ENCODE results near the gene ADAMTS16. TPM values are rescaled to one million over a fixed set of nuclear protein-coding genes. Genes with fewer than 3 reads are reported as not detected.

Gene ADAMTS16
- total RNA-seq, 3 donors from 2014 or later = 0.15 to 1.3 (median 0.33) TPM

DNA sequence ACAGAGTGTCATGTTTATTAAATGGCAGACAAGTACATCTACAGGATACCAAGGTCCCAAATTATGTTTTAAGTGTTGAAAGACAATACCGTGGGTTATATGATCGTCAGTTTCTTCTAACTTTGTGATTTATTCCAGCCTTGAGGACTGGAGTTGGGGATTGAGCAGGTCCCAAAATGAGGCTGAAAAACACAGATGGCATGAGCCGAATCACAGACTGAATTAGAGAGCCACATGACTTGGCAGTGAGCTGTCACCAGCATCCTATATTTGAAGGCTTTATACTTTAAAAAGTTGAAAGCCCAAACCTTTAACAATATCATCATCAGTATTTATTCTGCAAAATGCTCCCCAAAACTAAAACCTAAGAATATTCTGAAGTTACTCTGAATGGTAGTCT lies 79.4 kb downstream of the ADAMTS16 start:
- H3K4me1 ChIP-seq = no peaks in the 10 kb centered on the region
- no peaks in the 10 kb centered on the region for H3K27me3 ChIP-seq
- H3K36me3 ChIP-seq = no peaks in the 10 kb centered on the region
- intact Hi-C loops (cut with DNase I; ENCODE audit: low total_unique reads) = loop anchor here (5.0 kb wide), 1 partner anchor 33 kb away; no protein-coding TSS in a partner anchor
- H3K4me3 ChIP-seq = no peak overlapping the region
- no peak overlapping the region for H3K27ac ChIP-seq
- H3K9me3 ChIP-seq = no peaks in the 10 kb centered on the region
- TF ChIP-seq POLR2AphosphoS5 (IDR thresholded peaks at IDR 0.05) (no peak), POLR2A (IDR thresholded peaks at IDR 0.05) (no peak)
- TF ChIP-seq, protein P1, sequence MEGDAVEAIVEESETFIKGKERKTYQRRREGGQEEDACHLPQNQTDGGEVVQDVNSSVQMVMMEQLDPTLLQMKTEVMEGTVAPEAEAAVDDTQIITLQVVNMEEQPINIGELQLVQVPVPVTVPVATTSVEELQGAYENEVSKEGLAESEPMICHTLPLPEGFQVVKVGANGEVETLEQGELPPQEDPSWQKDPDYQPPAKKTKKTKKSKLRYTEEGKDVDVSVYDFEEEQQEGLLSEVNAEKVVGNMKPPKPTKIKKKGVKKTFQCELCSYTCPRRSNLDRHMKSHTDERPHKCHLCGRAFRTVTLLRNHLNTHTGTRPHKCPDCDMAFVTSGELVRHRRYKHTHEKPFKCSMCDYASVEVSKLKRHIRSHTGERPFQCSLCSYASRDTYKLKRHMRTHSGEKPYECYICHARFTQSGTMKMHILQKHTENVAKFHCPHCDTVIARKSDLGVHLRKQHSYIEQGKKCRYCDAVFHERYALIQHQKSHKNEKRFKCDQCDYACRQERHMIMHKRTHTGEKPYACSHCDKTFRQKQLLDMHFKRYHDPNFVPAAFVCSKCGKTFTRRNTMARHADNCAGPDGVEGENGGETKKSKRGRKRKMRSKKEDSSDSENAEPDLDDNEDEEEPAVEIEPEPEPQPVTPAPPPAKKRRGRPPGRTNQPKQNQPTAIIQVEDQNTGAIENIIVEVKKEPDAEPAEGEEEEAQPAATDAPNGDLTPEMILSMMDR (IDR thresholded peaks at IDR 0.05) = no peak
- no peak for DNase-seq (ENCODE audit: low spot score in 2 of 2)

DNA sequence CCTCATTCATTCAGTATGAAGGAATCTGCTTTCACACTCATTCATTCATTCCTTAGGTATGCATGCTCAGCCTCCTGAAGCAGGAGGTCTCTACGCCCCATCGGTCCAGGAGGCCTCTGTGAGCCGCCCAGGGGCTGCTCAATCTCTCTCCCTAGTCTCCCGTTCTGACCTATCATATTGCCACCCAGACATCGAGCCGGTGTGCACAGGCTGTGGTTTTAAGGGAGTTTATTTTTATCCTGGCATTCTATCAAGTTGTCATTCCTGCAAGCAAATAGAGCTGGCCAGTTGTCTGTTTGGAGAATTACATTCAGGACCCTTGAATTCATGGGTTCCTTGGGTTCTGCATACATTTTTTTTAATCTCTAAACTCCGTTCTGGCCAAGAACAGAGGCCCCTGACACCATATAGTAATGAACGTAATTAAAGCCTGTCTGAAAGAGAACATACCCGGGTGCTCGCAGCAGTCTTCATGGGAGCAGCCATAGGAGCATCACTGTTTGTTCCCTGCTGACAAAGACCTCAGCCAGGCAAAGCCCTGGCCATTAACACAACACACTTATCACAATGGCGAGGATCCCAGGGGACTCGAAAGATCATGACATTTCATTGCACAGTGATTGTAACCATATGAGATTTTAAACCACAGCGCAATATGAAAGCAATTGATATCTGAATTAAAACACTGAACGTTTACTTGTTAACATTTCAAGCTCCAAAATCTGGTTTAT lies 80.9 kb downstream of the ADAMTS16 start:
- H3K4me1 ChIP-seq = no peaks in the 10 kb centered on the region
- no peaks in the 10 kb centered on the region for H3K27me3 ChIP-seq
- no peak overlapping the region for H3K4me3 ChIP-seq
- no peaks in the 10 kb centered on the region for H3K9me3 ChIP-seq
- intact Hi-C loops (cut with DNase I; ENCODE audit: low total_unique reads) = no loop called here
- no peak for DNase-seq (ENCODE audit: low spot score in 2 of 2)
- no peak overlapping the region for H3K27ac ChIP-seq
- TF ChIP-seq, protein P1 (IDR thresholded peaks at IDR 0.05) = no peak
- TF ChIP-seq POLR2AphosphoS5 (IDR thresholded peaks at IDR 0.05) (no peak), POLR2A (IDR thresholded peaks at IDR 0.05) (no peak)
- no peaks in the 10 kb centered on the region for H3K36me3 ChIP-seq

DNA sequence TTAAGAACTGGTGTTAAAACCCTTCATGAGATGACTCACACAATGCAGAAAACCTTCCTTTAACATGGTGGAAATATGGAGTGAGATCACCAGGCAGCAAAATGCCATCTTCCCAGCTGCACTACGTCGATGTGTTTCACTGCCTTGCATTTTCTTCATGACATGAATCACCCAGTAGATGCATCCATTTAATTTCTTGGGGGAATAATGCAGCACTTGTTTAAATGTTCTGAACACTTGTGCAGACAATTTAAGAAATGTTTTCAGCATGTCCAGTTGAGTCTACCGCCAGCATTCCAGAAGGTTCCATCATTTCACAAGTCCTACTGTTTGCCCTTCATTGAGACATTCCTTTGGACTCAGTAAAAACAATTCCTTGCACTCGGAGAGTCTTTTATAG lies 81.6 kb downstream of the ADAMTS16 start:
- TF ChIP-seq, protein P1 (IDR thresholded peaks at IDR 0.05) = no peak
- no peak for TF ChIP-seq POLR2A (IDR thresholded peaks at IDR 0.05)
- no peak for TF ChIP-seq POLR2AphosphoS5 (IDR thresholded peaks at IDR 0.05)
- Histone ChIP-seq H3K4me1 (no peaks in the 10 kb centered on the region), H3K27ac (no peak overlapping the region)

DNA sequence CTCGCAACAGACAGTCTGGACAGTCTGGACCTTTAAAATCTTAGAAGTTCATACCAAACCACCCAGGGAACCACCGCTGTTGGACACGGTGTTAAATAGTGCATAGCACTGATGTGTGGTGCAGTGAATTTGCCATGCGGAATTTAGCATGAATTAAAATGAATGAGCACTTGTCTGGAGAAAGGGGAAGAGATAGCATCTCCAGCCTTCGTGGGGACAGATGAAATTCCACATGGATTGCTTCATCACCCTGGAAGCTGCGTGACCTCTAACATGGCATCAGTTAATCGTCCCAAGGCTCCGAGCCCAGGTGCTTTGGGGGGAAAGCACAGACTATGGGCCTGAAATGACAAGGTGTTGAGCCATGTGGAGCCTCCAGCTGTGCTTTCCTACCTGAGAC lies 91.4 kb downstream of the ADAMTS16 start:
- Histone ChIP-seq H3K27me3 (no peaks in the 10 kb centered on the region), H3K4me1 (no peaks in the 10 kb centered on the region), H3K4me3 (no peak overlapping the region), H3K27ac (no peak overlapping the region), H3K36me3 (no peaks in the 10 kb centered on the region), H3K9me3 (no peaks in the 10 kb centered on the region)
- TF ChIP-seq POLR2AphosphoS5 (IDR thresholded peaks at IDR 0.05) = no peak
- TF ChIP-seq, protein P1 (IDR thresholded peaks at IDR 0.05) = no peak
- no peak for TF ChIP-seq POLR2A (IDR thresholded peaks at IDR 0.05)
- intact Hi-C loops (cut with DNase I; ENCODE audit: low total_unique reads) = no loop called here
- no peak for DNase-seq (ENCODE audit: low spot score in 2 of 2)

More for the DNA sequence above, 81.6 kb downstream of the ADAMTS16 start:
- Histone ChIP-seq H3K9me3 (no peaks in the 10 kb centered on the region), H3K4me3 (no peak overlapping the region), H3K36me3 (no peaks in the 10 kb centered on the region), H3K27me3 (no peaks in the 10 kb centered on the region)
- no peak for DNase-seq (ENCODE audit: low spot score in 2 of 2)
- intact Hi-C loops (cut with DNase I; ENCODE audit: low total_unique reads) = no loop called here

DNA sequence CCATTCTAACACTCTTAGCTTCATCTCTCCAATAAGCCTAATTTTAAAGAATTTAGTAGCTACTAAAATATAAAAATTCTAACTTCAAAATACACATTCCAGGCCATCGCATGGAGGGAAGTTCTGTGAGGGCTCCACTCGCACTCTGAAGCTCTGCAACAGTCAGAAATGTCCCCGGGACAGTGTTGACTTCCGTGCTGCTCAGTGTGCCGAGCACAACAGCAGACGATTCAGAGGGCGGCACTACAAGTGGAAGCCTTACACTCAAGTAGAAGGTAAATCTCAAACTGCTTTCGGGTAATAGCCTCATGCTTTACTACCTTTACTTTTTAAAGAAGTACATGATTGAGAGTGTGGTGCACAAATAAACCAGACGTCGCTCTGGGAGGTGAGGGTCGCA lies 94.8 kb downstream of the ADAMTS16 start:
- Histone ChIP-seq H3K27me3 (no peaks in the 10 kb centered on the region), H3K4me1 (no peaks in the 10 kb centered on the region), H3K9me3 (no peaks in the 10 kb centered on the region), H3K27ac (no peak overlapping the region), H3K4me3 (no peak overlapping the region), H3K36me3 (no peaks in the 10 kb centered on the region)
- intact Hi-C loops (cut with DNase I; ENCODE audit: low total_unique reads) = no loop called here
- no peak for DNase-seq (ENCODE audit: low spot score in 2 of 2)
- TF ChIP-seq, protein P1 (IDR thresholded peaks at IDR 0.05) = no peak
- TF ChIP-seq POLR2AphosphoS5 (IDR thresholded peaks at IDR 0.05) (no peak), POLR2A (IDR thresholded peaks at IDR 0.05) (no peak)
